ENCODE results near the gene PLA2G4B.

Gene PLA2G4B

GRCh38 chr15:41872166-41872747 is 33.6 kb downstream of the PLA2G4B start:
- no peak for DNase-seq

GRCh38 chr15:41873711-41874110 is 35.1 kb downstream of the PLA2G4B start:
- no peak for DNase-seq

DNA sequence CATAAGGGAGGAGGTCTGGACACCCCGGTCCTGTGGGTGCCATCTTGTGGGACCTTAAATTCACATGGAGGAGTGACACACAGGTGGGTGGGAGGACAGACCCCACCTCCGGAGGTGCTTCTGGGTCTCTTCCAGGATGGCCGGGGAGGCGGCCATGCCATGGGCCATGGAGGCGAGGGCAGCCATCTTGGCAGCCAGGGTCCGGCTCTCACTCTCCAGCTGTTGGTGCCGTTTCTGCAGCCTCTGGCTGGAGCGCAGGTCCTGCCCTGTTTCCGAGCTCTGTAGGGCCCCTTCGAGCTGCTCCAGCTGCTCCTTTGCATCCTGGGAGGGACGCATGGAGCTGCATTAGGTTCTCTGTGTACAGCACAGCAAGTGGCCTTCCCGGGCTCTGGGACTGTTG is 36.1 kb downstream of the PLA2G4B start:
- DNase-seq, result no peak

- no peak for DNase-seq
These were observed 37.4 kb downstream of the PLA2G4B start for GRCh38 chr15:41876007-41876406.

DNA sequence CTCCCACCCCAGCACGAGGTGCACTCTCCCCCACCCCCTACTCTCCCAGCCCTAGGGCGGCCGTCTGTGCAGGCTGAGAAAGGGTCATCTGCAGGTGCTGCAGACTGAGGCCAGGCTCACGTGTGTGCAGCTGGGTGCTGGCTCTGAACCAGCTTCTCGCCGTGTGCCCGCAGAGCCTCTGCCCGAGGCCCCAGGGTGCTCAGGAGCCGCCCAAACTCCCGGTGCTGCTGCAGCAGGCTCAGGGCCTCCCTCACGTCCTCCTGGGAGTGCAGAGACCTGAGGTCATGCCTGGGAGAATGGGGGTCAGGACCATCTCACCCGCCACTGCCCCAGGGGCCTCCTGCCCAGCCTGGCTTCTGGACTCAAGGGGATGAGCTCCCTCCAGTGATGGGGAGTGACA is 38.0 kb downstream of the PLA2G4B start:
- no peak for DNase-seq

DNA sequence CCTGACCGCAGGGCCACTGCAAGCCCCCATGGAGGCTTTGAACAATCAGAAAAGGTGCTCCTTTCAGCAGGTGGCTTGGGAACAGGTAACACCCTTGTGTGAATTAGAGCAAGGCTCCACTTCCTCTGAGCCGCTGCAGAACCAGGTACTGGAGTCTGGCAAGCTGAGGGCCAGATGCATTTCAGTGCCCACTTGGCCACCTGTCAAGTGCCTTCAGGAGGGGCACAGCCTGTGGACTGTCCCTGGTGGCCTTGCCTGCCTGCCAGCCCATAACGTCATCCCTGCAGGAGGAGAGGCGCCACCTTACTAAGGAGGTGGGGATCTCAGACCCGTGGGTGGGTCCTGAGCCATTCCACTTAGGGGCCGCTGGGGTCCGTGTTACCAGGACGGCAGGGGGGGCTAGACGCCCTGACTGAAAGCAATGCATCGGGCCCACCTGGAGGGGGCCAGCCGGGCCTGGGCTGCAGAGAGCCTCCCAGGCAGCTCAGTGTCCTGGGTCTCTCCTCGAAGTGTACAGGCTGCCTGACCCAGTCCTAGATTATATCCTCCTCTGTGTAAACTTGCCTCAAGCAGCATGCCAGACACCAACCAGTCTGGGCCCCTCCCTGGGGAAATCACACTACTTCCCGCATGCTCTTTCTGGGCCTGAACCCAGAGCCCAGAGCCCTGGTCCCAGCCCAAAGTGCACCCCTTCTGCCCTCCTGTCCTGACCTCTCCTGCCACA is 39.1 kb downstream of the PLA2G4B start:
- no peak for DNase-seq

GRCh38 chr15:41878355-41878699 is 39.7 kb downstream of the PLA2G4B start:
- DNase-seq, result no peak

DNA sequence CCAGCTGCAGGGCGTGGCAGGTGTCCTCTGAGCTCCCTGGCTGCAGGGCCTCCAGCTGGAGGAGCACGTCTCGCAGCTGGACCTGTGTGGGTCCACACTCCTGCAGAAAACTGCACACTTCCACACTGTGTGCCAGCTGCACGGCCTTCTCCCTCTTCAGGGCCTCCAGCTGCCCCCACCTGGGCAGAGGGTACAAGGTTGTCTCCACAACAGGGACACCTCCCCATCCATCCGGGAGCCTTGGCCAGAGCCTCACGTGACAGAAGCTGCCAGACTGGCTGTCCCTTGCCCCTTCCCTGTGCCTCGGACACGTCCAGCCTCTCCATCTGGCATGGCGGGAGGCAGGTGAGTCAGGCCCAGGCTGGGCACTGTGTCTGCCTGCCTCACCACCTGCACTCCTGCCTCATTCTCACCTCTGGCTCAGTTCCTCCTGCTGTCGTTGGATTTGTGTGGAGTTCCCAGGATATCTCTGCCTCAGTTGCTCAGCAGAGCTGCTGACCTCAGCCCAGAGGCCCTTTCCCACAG is 40.7 kb downstream of the PLA2G4B start:
- no peak for DNase-seq

DNA sequence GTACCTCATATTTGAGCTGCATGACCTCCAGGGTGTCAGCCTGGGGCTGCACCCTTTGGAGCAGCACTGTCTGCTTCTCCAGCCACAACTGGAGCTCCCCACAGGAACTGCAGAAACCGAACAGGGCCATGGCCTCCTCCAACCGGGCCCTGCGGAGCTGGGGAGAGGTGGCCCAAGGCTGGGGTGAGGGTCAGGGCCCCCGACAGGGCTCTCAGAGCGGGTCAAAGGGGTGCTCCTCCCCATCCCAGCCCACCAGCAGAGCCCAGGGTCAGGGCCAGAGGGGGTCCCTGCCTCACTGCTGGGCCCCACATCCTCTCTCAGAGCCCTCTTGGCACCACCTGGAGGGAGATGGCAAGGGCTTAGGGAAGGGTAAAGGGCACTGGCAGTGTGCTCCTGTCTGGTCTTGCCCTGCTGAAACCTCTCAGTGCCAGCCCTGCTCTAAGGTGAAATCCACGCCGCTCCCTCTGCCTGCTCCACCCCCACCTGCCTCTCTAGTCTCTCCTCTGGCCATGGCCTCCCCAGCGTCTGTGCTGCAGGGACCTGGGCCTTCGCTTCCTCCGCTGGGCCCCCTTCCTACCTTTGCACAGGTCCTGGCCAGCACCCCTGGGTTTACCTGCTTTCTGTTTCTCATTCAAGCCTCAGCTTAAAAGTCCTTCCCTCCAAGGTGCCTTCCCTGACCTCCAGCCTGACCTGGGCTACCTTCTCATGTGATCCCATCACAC is 41.7 kb downstream of the PLA2G4B start:
- DNase-seq, result no peak

DNA sequence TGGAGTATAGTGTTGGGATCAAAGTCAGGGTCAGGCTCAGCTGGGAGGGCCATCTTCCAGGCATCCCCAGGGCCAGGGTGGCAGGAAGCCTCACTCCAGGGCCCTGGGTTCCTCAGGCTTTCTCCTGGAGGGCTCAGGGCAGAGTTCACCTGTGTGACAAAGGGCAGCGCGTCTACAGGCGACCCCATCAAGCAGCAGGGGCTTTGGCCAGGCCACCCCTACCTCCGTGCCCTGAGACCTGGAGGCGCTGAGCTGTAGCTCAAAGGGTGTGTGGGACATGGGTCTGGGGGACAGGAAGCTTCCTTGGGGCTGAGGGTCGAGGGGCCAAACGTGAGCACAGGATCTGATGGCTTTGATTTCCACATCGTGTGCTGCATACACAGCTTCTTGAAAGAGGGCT is 42.4 kb downstream of the PLA2G4B start:
- no peak for DNase-seq

- DNase-seq, result no peak
These were observed 42.9 kb downstream of the PLA2G4B start for GRCh38 chr15:41881550-41881919.

DNA sequence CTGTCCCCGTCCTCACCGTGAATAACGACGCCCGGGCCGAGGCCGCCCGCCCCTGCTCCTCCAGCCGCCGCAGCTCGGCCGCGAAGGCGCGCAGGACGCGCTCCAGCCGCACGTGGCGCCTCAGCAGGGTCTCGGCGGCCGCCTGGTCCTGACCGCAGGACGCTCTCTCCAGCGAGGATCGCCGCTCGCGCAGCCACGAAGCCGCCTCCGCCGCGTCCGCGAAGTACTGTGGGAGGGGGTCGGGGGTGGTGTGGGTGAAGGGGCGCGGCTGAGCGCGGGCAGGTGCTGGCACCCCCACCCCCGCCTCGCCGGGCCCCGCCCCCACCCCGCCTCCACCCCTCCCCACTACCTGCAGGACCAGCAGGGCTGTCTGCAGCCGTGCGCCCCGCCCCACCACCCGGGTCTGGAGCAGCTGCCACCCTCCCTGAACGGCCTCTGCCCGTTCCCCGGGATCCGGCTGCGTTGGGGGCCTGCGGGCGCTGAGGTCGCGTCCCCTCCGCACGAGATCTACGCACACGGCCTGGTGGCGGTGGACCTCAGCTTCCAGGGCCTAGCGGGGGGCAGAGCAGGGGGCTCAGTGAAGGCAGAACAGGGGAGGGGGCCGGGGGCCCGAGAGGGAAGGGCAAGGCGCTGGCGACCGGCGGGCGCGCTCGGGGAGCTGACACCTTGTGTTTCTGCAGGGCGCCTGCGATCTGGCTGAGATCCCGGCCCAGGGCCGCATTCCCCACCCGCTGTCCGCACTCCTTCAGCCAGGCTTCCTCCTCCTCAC is 43.5 kb downstream of the PLA2G4B start:
- no peak for DNase-seq

- no peak for DNase-seq
These were observed 44.2 kb downstream of the PLA2G4B start for GRCh38 chr15:41882689-41883483.

GRCh38 chr15:41883484-41883825 is 44.8 kb downstream of the PLA2G4B start:
- DNase-seq, result no peak

DNA sequence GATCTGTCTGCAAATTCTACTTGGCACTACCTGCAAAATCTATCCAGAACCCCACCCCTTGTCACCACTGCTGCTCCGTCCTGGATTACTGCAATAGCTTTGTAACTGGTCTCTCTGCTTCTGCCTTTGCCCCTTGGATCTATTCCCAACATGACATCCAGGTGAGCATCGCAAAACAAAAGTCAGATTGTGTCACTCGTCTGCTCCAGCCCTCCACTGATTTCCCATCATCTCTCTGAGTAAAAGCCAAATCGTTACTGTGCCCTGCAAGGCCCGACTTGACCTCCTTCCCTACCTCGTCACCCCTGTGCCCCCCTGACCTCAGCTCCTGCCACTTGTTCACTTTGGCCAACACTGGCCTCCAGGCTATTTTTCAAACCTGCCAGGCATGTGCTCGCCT is 45.8 kb downstream of the PLA2G4B start:
- DNase-seq, result no peak

- DNase-seq, result no peak
These were observed 46.7 kb downstream of the PLA2G4B start for GRCh38 chr15:41885321-41885720.

DNA sequence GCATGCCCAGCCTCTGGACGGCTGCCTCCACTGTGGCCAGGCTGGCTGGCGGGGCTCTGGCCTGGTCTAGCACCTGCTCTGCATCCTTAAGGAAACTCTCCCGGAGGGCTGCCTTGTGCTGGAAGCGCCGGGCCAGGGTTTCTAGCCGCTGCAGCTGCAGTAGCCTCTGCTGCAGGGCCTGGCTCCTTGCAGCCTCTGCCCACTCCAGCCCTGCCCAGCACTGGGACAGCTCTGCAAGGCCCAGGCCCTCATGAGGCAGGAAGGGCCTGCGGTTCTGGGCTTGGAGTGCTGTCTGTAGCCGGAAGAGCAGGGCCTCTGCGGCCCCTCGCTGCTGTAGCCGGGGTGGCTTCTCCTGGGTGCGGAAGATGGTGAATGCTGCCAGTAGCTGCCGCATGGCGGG is 47.2 kb downstream of the PLA2G4B start:
- no peak for DNase-seq

DNA sequence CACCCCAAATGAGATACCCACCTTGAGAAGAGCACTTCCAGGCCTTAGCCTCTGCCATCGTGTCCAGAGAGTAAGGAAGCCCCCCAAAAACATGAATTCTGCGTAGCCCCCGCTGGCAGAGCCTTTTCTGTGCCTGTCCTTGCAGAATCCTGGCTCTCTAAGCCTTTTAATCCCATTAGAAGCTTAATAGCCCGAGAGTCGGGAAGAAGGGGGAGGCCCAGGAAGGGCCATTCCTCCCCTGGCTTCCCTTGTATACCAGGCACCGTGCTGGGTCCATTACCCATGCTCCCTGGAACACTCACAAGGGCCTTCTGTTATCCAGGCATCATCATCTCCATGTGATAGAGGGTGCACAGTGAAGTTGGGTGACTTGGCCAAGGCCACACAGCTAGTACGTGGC is 48.1 kb downstream of the PLA2G4B start:
- DNase-seq, result no peak

GRCh38 chr15:41887161-41887560 is 48.5 kb downstream of the PLA2G4B start:
- no peak for DNase-seq

GRCh38 chr15:41887893-41888292 is 49.2 kb downstream of the PLA2G4B start:
- DNase-seq, result no peak

DNA sequence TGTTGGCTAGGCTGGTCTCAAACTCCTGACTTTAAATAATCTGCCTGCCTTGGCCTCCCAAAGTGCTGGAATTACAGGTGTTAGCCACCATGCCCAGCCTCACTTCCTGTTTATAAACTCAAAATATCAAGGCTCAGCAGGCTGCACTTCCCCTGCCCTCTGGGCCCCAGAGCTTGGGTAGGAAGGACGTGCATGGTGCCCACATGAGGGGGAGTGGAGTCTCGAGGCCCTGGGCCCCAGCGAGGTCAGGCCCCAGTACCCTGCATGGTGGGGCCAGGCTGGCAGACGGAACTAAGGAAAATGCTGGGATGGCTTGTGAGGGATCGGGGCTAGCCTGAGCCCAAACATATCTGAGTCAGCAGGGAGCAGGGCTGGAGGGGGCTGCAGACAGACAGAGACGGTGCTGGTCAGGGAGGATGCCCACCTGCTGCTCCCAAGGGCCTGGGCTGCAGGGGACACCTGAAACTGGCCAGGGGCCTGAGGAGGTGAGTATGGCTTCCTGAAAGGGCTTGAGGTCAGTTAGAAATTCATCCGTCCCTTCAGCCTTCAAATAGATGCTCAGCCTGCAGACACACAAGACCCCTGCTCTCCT is 50.1 kb downstream of the PLA2G4B start:
- no peak for DNase-seq

DNA sequence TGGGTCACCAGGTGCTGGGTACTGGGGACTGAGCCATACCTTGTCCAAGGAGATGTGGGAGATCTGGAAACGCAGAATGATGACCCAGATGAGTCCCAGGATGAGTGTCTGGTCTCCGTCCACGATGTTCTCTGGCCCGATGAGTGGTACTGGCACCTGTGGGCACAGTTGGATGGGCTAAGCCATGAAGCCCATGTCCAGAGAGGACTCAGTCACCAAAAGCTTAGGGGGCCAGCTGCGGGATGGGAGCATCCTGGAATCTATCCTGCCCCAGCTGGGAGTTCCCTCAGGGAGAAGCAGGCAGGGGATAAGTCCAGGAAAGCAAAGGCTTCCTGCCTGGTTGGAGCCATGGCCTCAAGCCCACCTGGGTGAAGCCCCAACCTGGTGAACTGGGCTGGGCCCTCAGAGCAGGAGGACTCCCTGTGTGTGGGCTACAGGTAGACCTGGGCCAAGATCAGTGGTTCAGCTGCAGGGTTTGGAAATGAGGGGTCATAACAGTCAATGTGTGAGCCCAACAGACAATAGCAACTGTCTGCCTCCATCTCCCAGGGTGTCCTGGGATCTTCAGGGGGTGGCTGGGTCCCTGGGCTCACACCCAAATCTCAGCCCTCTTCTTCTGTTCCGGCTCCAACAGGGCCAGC is 51.5 kb downstream of the PLA2G4B start:
- no peak for DNase-seq

Data from activated effector memory CD4-positive, alpha-beta T cell treated with Interleukin-2 at 50 U/mL for 16 hours (primary cell).